ENCODE measurements around the gene NEDD8.
A peak's percentile ranks its signal among the peaks of the same experiment; 100 is the strongest.
"Not testable (repeated sequence)": the region's sequence is repeated elsewhere in the genome, so short reads cannot be mapped to it uniquely, and the experiment has no call there.

NEDD8 gene

DNA sequence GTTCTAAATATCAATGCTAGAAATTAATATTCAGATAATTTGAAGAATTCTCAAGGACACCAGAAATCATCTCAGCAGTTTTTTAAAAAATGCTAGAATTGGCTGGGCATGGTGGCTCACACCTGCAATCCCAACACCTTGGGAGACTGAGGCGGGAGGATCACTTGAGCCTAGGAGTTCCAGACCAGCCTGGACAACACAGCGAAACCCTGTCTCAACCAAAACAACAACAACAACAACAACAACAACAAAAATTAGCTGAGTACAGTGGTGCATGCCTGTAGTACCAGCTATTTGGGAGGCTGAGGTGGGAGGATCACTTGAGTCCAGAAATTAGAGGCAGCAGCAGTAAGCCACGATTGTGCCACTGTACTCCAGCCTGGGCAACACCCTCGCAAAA is 13.1 kb downstream of the NEDD8 start:
- DNase-seq = no peak

DNA sequence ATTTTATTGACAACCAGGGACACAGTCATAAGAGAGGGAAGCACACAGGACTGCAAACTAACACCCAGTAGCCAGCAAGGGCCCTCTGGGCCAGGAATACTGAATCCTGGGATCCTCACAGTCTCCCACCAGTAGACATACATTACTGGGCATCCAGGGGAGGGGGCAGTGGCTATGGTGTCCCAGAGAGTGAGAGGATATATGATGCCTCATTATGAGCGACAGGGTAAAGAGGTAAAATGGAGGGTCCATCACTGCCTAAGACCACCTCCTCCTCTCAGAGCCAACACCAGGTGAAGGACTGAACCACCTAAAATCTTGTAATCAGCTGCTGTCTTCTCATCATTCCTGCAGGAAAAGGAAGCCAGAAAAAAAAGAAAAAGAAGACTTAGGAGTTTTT is 15.3 kb downstream of the NEDD8 start:
- not testable (repeated sequence) for DNase-seq

DNA sequence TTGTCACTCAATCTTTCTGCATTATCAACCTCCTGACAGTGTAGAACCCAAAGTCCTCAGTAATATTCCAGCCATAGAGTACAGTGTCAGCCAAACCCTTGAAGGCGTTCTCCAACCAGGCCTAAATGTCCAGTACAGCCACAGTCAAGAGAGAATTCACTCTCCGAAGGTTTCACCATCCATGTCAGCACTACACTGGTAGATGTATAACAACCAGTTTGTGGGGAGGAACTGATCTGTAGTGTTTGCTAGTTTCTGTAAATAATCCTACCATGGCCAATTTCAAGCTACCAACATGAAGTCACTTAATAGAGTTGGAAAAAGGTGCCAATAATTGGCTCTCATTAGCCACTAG is 15.8 kb downstream of the NEDD8 start:
- no peak for DNase-seq

DNA sequence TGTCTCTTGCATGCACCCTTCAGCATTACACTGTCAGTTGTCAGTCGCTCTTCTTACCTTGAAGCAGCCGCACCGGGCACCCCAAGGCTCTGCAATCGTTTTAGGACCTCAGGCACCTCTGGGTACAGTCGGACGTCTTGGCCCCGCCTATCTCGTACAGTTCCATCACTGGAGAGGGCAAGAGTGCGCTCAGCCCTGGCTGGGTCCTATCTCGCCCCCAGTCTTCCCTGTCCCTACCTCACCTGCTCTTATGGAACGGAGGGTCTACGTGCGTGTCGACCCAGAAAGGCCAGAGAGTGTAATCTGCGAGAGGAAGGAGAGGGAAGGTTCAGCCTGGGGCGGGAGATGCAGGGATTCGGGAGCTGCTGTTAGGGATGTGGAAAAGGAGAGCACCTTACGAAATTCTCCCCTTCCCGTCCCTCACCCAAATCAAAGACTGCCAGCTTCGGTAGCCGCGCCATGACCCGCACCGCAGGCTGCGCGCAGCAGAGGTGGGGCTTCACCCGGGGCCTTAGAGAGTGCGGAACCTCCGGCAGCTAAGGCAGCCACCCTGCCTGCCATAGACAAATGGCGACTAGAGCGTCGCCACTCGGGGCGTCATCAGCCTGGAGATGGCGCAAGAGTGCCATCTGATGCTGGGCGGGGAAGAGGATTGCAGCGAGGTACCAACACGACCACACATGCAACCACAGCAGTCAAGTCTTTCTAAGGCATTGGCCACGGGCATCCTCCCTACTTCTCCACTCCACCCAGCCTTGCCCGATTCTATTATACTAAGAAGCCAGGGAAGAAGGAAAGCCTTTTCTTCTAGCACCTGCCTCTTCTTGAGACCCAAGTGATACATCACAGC is 16.4 kb downstream of the NEDD8 start, which contains the start of gene MDP1:
Gene MDP1 (minus strand): TSS at position 572 of the 850 bp plus-strand sequence. CDS start 111 bp downstream, at position 461.
- DNase-seq = peak; percentile 92

DNA sequence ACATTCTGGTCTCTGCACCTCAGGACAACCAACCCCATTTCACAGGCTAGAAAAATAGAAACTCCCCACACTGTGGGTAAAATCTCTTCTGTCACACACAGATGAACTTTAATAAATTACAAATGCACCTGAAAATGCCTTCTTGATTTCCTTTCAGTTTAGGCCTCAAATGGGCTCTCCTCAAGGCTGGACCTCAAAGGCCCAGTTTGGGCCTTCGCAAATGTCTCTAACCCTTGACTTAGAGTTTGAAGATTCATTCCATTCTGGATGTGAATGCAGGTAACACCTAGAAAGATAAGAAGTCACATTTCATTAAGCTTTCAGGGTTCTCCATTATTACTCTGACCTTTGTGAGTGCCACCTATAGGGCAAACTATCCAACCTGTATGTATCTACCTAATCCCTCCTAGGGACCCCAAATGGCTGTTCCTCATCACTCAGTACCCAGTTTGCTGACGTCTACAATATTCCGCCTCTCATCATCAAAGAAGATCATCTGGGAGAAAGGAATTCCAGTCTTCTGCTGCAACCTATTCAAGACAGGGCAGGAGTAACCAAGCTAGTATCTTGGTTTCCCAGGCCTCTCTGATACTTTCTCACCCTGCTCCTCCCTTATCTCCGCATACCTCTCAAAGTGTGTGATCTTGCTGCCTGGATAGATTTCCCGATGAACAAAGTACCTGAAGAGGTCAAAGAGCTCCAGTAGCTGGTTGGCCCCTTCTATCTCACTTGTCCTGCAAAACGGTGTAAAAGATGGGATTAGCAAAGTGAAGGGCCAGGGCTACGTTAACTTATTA is 18.1 kb downstream of the NEDD8 start:
- DNase-seq = no peak

DNA sequence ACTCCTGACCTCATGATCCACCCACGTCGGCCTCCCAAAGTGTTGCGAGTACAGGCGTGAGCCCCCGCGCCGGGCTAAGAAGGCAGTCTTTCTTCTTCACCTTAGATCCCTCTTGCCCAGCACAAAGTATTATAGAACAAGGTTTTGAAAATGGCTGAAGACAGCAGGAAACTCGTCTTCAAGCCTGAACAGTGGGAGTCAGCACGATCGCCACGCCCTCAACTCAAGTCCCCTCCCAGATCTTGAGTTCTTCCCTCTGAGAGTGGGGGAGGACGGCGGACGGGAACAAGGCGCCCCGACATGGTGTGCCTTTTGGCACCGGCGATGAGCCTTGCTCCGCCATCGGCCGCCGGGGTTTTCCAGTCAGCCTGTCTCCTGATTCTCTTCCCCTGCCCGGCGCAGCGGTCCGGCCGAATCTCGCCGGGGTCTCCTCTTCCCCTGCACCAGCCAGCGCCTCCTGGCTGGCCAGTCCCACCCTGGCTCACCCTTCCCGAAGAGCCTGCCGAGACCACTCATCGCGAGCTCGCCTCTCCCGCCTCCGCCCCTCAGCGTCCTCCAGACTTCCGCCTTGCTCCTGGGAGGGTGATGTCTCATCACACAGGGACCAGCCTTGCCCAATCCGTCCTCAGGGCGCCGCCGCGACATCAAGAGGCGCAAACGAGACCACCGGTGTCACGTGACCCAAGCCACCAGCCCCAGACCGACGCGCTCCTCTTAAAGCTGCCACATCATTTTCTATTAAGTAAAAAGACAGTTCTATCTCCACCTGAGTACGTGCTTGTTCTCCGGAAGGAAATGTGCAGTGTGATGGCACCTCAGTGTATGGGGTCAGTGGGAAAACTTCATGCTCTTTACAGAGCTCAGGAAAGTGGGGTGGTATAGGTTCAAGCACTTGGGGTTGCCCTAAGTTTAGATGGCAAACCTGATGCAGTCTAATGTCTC is 19.0 kb downstream of the NEDD8 start, which contains the start of gene CHMP4A:
Gene CHMP4A (minus strand): TSS at position 565 of the 942 bp plus-strand sequence. CDS start 49 bp downstream, at position 516.
- peak; percentile 98 for DNase-seq

DNA sequence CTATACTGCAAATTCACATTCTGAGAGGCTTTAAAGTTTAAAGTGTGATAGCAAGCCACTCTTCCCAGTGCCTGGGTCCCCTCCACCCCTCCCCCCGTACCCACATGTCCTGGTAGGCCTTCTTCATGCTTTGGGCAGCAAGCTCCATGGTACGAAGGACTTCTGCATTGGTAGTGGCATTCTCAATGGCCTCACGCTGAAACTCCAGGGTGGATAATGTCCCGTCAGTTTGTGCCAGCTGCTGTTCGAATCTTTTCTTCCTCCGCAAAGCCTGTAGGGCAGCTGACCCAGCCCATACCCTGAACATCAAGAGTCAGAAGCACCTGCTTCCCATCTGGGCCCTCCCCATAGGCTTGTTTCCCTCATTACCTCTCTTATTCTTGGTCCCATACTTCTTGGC is 20.9 kb downstream of the NEDD8 start:
- no peak for DNase-seq

DNA sequence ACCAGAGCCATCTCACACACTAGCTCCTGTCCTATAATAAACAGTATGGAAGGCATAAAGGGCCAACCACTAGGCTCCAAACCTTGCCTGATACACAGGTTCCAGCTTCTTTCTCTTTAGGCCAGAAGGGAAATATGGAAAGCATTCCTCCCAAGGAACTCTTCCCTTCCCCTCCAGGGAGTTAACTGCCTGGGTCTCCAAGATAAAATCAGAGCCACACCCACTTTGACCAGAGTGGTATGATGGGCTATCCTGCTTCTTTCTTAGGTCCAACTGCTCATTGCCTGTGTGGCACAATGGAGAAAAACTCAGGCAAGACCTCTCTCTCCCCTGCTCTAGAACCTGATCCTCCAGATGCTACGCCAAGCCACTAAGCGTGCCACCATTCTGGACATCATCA is 24.5 kb downstream of the NEDD8 start:
- DNase-seq = no peak

DNA sequence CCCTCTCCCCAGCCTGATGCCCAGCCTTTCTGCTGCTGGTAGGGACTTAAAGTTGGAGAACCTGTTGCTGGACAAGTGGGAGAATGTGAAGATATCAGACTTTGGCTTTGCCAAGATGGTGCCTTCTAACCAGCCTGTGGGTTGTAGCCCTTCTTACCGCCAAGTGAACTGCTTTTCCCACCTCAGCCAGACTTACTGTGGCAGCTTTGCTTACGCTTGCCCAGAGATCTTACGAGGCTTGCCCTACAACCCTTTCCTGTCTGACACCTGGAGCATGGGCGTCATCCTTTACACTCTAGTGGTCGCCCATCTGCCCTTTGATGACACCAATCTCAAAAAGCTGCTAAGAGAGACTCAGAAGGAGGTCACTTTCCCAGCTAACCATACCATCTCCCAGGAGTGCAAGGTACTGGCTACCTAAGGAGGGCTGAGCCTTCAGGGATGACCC is 25.0 kb downstream of the NEDD8 start:
- DNase-seq = no peak

DNA sequence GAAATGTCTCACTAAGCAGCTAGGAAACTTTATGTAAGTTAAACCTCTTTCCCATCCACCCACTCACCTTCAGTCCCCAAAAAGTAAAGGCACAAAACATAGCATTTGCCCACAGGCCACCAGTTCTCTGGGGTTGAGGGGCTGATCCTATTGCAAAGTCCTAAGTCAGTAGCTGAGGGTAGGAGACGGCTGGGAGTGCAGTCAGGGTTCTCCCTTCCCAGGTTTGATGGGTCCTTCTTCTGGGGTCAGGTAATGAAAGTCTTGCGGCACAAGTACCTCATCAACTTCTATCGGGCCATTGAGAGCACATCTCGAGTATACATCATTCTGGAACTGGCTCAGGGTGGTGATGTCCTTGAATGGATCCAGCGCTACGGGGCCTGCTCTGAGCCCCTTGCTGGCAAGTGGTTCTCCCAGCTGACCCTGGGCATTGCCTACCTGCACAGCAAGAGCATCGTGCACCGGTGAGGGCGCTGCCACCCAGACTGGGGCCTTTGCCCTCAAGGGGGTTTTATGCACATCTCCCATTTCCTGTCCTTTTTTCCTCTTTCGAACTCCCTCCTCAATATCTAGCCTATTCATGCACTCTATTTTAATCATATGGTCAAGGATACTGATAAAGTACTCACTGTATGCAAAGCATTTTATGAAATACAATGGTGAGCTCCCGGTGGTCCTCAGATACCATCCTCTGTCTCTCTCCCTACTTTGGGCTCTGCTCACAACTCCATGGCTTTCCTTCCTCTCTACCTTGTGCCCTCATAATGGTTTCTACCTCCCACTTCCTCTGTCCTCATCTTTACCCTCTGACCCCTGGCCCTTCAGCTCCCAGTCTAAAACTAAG is 25.7 kb downstream of the NEDD8 start:
- DNase-seq = no peak

DNA sequence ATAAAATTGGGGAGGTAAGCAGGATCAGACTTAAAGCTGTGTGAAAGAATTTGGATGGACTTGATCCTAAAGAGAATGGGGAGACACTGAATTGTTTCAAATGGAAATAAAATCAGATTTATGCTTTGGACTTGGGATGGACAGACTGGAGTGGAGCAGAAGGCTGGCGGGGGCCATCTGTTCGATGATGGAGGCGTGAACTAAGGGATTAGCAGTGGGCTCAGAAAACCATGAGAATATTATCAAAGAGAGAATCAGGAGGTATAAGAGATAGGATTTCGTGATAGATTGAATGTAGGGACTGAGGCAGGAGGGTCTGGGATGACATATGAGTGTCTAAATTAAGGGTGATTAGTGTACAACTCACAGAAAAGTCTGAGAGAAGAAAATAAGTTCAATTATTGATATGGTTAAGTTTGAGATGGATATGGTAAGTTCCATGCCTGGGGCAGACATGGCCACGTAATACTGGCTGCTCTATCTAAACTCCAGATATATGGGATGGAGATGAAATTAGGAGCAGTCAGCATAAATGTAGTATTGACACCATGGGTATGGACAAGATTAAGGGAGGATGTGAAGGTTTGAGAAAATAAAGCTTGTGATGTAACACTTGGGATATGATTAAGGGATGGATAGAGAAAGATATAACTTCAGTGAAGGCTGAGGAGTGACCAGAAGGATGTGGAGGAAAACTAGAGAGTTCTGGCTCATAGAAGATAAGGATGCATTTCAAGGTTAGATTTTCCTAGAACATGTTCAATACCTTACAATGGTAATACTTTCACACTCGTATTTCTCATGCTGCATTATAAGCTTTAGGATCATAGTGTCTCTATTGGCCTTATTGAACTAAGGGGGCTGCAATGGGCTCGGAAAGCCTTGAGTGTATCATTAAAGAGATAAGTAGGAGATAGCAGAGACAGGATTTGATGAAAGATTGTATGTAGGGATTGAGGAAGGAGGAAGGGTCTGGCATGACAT is 27.7 kb downstream of the NEDD8 start:
- DNase-seq = peak; percentile 77

DNA sequence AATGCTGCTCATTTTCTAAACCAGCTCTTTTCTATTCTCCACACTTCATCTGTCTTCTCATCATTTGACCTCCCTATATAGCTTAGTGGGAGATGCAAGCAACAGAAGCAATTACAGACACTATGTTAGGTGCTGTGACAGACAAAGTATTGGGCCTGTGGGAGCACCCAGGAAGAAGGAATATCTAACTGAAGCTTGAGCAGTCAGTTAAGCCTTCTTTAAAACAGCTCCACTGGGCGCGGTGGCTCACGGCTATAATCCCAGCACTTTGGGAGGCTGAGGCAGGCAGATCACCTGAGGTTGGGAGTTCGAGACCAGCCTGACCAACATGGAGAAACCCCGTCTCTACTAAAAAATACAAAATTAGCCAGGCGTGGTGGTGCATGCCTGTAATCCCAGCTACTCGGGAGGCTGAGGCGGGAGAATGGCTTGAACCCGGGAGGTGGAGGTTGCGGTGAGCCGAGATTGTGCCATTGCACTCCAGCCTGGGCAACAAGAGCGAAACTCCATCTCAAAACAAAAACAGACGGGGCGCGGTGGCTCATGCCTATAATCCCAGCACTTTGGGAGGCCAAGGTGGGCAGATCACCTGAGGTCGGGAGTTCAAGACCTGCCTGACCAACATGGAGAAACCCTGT is 28.8 kb downstream of the NEDD8 start:
- not testable (repeated sequence) for DNase-seq

DNA sequence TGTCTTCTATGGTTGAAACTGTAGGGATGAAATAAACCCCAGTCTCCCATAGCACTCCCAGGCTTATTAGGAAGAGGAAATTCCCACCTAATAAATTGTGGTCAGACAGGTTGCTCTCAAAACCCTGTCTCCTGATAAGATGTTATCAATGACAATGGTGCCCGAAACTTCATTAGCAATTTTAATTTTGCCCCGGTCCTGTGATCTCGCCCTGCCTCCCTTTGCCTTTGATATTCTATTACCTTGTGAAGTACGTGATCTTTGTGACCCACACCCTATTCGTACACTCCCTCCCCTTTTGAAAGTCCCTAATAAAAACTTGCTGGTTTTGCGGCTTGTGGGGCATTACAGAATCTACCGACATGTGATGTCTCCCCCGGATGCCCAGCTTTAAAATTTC is 29.6 kb downstream of the NEDD8 start:
- not testable (repeated sequence) for DNase-seq

DNA sequence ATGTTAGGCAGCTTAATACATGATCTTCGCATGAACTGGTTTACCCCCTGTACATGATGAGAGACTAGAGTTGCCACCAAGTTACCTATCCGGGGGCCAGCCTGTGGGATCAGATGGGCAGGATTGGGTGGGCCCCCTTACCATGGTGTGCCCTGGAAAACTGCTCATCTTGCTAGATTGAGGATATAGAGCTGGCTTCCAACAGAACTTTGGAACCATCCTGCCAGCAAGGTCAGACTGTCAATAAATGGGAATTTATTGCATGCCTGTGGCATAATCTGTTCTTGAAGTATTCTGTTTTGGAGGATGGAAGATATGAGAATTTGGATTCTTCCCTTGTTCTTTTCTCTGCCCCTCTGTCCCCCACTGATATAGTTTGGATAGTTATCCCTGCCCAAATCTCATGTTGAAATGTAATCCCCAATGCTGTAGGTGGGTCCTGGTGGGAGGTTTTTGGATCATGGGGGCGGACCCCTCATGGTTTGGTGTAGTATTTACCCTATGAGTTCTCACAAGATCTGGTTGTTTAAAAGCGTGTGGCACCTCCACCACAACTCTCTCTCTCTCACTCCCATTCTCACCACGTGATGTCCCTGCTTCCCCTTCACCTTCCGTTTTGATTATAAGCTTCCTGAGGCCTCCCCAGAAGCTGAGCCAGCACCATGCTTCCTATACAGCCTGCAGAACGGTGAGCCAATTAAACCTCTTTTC is 33.2 kb downstream of the NEDD8 start:
- no peak for DNase-seq

DNA sequence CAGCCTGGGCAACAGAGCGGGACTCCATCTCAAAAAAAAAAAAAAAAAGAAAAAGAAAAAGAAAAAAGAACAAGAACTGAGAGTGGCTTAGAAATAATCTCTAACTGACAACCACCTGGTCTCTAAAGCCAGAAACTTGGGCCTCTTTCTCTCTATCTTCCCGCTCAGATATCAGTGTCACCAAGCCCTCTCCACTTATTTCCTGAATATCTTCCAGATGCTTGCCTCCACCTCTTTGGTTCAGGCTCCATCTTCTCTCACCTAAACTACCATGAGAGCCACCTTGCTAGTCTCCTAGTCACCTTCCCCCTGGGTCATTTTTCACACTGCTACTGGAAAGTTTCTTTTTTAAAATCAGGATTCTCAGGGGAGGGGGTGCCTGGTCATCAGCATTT is 35.1 kb downstream of the NEDD8 start:
- DNase-seq = no peak

DNA sequence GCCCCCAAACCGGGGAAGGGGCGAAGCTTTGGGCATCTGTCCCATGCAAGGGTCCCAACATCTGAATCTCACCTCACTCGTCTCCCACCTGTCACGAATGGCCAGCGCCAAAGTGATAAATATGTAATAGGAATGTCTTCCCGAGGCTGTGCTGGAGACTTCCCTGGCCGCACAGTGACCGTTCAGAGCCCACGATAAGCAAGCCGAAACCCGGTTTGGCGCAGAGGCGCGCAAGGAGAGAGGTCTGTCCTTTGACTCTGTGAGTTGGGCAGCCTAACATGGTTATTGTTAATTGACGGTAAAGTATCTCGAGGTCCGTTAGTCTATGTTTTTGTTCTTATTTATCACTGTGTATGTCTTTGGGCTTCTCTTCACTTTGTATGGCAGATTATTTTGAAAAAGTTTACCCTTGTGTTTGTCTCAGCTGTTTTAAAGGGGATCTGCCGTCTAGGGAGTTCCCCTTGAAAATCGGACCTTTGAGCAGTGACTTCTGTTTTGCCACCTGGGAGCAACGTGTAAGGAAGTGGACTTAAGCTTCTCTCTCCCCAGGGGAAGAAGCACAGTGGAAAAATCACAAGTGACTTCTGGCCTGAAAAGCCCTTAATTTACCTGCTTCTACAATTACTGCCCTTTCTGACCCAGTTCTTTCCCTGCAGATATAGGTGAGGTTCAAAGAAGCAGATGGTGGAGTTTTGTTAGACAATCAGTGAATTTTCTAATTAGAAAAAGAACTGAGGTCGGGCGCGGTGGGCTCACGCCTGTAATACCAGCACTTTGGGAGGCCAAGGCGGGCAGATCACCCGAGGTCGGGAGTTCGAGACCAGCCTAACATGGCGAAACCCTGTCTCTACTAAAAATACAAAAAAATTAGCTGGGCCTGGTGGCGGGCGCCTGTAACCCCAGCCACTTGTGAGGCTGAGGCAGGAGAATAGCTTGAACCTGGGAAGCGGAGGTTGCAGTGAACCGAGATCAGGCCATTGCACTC is 35.8 kb downstream of the NEDD8 start:
- peak; percentile 27 for DNase-seq

DNA sequence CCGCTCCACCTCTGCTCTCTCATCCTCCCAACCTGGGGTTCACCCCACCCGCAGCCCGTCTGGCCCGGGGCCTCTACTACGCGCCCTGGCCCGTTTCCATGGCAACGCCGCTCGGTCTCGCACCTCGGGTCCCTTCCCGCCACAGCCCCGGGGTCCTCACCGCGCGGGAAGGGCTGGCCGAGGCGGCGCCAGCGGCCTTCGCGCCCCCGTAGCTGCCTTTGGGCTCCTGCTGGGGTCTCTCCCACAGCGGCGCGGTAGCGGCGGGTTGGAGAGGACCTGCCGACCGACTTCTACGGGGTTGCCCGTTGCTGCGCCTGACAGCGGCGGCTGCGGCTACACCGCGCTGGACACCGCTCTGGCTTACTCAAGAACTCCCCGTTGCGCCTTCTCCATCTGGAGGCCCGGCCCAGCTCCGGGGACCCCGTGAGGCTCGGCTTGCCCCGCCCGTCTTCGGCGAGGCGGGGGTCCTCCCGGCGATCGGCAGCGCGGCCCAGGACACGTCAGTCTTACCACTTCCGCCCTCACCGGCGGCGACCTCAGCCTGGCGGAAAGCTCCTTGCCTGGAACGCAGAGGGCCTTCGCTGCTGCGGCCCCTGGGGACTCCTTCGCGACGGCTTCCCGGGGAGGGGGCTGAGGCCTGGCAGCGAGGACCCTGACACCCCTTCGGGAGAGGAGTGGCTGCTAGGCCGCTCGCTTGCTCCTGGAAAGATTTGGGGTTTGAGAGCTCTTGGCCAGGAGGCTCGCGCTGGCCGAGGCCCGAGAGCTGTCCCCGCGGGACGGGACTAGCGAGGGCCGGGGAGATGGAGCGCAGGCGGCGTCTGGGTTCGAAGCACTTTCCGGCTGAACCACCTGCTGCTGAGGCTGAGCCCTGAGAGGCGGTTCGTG is 36.7 kb downstream of the NEDD8 start, which contains the start of gene TM9SF1:
Gene TM9SF1 (minus strand): TSS at position 256 of the 885 bp plus-strand sequence. CDS start 422 bp downstream, outside the sequence.
- DNase-seq = peak; percentile 88

Measured in NCI-H82 (cell line).